GM18498 (cell line): ENCODE measurements around the gene ZNF148.
A peak's percentile ranks its signal among the peaks of the same experiment; 100 is the strongest.

Experiments
- ATAC-seq: cut with Tn5 transposase; IDR thresholded peaks from one replicate; pipeline ENCODE4 v1.9.1; 2021; ENCODE audit warnings: mild to moderate bottlenecking, moderate library complexity; ENCODE audit not compliant: unreplicated experiment

ZNF148 gene

GRCh38 chr3:125194061-125194848, 180.9 kb downstream of the ZNF148 start:
- ATAC-seq: no peak

- ATAC-seq: peak; percentile 72
Observed at GRCh38 chr3:125192190-125193035, 182.7 kb downstream of the ZNF148 start.

- no peak for ATAC-seq
Observed at GRCh38 chr3:125191730-125192129, 183.4 kb downstream of the ZNF148 start.

- no peak for ATAC-seq
Observed at GRCh38 chr3:125191256-125191655, 183.9 kb downstream of the ZNF148 start.

GRCh38 chr3:125190786-125191185, 184.3 kb downstream of the ZNF148 start:
- ATAC-seq: no peak

- ATAC-seq: no peak
Observed at GRCh38 chr3:125189378-125190165, 185.6 kb downstream of the ZNF148 start.

GRCh38 chr3:125188955-125189354, 186.2 kb downstream of the ZNF148 start:
- no peak for ATAC-seq

GRCh38 chr3:125187599-125187910, 187.6 kb downstream of the ZNF148 start:
- ATAC-seq: no peak

GRCh38 chr3:125186800-125187598, 188.1 kb downstream of the ZNF148 start:
- no peak for ATAC-seq

GRCh38 chr3:125186261-125186787, 188.8 kb downstream of the ZNF148 start:
- ATAC-seq: peak; percentile 80

GRCh38 chr3:125185805-125186204, 189.3 kb downstream of the ZNF148 start:
- peak; percentile 13 for ATAC-seq

GRCh38 chr3:125179884-125180240, 195.3 kb downstream of the ZNF148 start:
- ATAC-seq: no peak

- peak; percentile 52 for ATAC-seq
Observed at GRCh38 chr3:125179143-125179883, 195.8 kb downstream of the ZNF148 start.

GRCh38 chr3:125177746-125178145, 197.4 kb downstream of the ZNF148 start:
- no peak for ATAC-seq
